A673 (cell line): ENCODE results near the gene EXOC2.

Experiments used
- EZH2 ChIP-seq: fragments of 200-600 bp; sonication (generic); IDR thresholded peaks from 2 replicates; pipeline ENCODE4 v1.6.1; 2017; ENCODE audit warnings: borderline replicate concordance, low read depth, mild to moderate bottlenecking, mixed read lengths, antibody characterized with exemption, low read length; ENCODE audit not compliant: poor library complexity, severe bottlenecking
- TF ChIP-seq, protein P1 (sequence below): fragments of 300-800, 200-600 bp; sonication (generic); conservative IDR thresholded peaks from 2 replicates; pipeline ENCODE4 v1.5.1; 2017; ENCODE audit warnings: low read depth, mild to moderate bottlenecking, antibody characterized with exemption, low read length, moderate library complexity, mixed read lengths

DNA sequence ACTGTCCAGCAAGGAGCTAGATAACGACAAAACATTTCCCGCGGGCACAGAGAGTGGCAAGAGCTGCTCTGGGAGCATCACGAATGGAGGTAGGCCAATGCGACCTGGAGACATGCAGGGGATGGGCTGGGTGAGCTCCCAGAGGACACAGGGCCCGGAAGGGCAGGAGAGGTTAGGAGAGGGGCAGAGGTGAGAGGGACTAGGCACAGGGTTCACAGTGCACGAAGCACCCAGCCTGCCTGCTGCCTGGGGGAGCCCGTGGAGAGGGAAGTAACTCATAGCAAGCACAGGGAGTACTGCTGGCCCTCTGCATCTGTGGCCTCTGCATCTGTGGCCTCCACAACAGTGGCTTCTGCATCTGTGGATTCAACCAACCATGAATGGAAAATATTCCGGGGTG lies 162.5 kb downstream of the EXOC2 start:
- TF ChIP-seq, protein P1, sequence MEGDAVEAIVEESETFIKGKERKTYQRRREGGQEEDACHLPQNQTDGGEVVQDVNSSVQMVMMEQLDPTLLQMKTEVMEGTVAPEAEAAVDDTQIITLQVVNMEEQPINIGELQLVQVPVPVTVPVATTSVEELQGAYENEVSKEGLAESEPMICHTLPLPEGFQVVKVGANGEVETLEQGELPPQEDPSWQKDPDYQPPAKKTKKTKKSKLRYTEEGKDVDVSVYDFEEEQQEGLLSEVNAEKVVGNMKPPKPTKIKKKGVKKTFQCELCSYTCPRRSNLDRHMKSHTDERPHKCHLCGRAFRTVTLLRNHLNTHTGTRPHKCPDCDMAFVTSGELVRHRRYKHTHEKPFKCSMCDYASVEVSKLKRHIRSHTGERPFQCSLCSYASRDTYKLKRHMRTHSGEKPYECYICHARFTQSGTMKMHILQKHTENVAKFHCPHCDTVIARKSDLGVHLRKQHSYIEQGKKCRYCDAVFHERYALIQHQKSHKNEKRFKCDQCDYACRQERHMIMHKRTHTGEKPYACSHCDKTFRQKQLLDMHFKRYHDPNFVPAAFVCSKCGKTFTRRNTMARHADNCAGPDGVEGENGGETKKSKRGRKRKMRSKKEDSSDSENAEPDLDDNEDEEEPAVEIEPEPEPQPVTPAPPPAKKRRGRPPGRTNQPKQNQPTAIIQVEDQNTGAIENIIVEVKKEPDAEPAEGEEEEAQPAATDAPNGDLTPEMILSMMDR = no peak
- no peak for TF ChIP-seq EZH2
